B cell (primary cell): ENCODE measurements around the gene SLC23A2.

Experiments
- CTCF ChIP-seq: fragments of 200-600 bp; IDR thresholded peaks from one replicate; pipeline ENCODE4 v1.8.0; 2022; ENCODE audit warnings: antibody characterized with exemption, mild to moderate bottlenecking
- EZH2 ChIP-seq: IDR thresholded peaks from 2 replicates; pipeline ENCODE4 v1.6.1; 2012; ENCODE audit warnings: borderline replicate concordance, low read depth, mild to moderate bottlenecking, moderate library complexity, low read length; ENCODE audit not compliant: insufficient read depth, poor library complexity, severe bottlenecking

GRCh38 chr20:4811661-4812181 is 189.6 kb downstream of the SLC23A2 start:
- TF ChIP-seq CTCF = no peak
- no peak for TF ChIP-seq EZH2
